GM12878 (cell line): ENCODE measurements around the gene CPT1C. TPM values are rescaled to one million over a fixed set of nuclear protein-coding genes. Genes with fewer than 3 reads are reported as not detected.

Experiments used
- ATAC-seq: fragments of 200-7000 bp; cut with Tn5 transposase; 3 replicates; pipeline ENCODE4 v1.9.1; 2020; ENCODE audit warnings: mild to moderate bottlenecking, moderate library complexity
- BruUV-seq: library from RNA; stranded (reverse); fragments of 400-500 nt; replicated peaks from 2 replicates; lab custom pipeline; 2021; lab: Mats Ljungman, UMichigan
- CTCF ChIA-PET: fragments of 300-600 bp; sonication (Branson Sonifier 250); formaldehyde crosslinking; extraction: SDS; loops from one replicate; lab custom pipeline; 2021; ENCODE audit warnings: inconsistent platforms; lab: Yijun Ruan, JAX
- POLR2A ChIA-PET: fragments of 350-600 bp; formaldehyde crosslinking; extraction: SDS; loops from one replicate; lab custom pipeline; 2021; ENCODE audit warnings: inconsistent platforms; lab: Charles Lee
- RAD21 ChIA-PET: fragments of 300-600 bp; sonication (Branson Sonifier 250); formaldehyde crosslinking; loops from one replicate; lab custom pipeline; 2023; ENCODE audit warnings: antibody characterized with exemption; ENCODE audit not compliant: unreplicated experiment; lab: Charles Lee
- SMC1A ChIA-PET: fragments of 300-600 bp; sonication (Branson Sonifier 250); formaldehyde crosslinking; loops from one replicate; lab custom pipeline; 2023; ENCODE audit not compliant: unreplicated experiment, uncharacterized antibody; lab: Charles Lee
- DNase-seq: peaks from one replicate; pipeline ENCODE4 v3.0.0-alpha.2; 2011; ENCODE audit warnings: low read depth, low spot score
- FAIRE-seq: peaks from 3 replicates; lab custom pipeline; 2011; peaks lifted over from hg19 to GRCh38; lab: Jason Lieb, UNC
- H2AFZ ChIP-seq: 2 replicates; pipeline ENCODE4 v1.6.0; 2011; ENCODE audit warnings: low read depth, low read length, control low read depth; ENCODE audit not compliant: control insufficient read depth
- H3K27ac ChIP-seq: 2 replicates; pipeline ENCODE4 v1.5.1; 2011; ENCODE audit warnings: control low read depth; ENCODE audit not compliant: control insufficient read depth, insufficient read depth
- H3K27me3 ChIP-seq, 2 experiments: replicated peaks in 1 of 2; 2 replicates each; pipeline versions ENCODE4 v1.6.0 to v1.6.1; 2011; ENCODE audit warnings: low read length in 1 of 2; ENCODE audit not compliant: control insufficient read depth in 2 of 2, insufficient read depth in 2 of 2
- H3K36me3 ChIP-seq, 2 experiments: 2 replicates each; pipeline ENCODE4 v1.5.1; 2011; ENCODE audit warnings: low read length in 1 of 2; ENCODE audit not compliant: control insufficient read depth in 2 of 2, insufficient read depth in 2 of 2
- H3K4me1 ChIP-seq: 2 replicates; pipeline ENCODE4 v1.6.1; 2011; ENCODE audit warnings: mild to moderate bottlenecking, low read length, moderate library complexity, mixed read lengths; ENCODE audit not compliant: control insufficient read depth, insufficient read depth
- H3K4me2 ChIP-seq: 2 replicates; pipeline ENCODE4 v1.6.0; 2011; ENCODE audit warnings: control low read depth; ENCODE audit not compliant: control insufficient read depth, insufficient read depth
- H3K4me3 ChIP-seq: fragments of 200-600 bp; sonication (generic); 2 replicates; pipeline ENCODE4 v1.5.1; 2016
- H3K79me2 ChIP-seq: 2 replicates; pipeline ENCODE4 v1.6.0; 2011; ENCODE audit warnings: low read length; ENCODE audit not compliant: control insufficient read depth, insufficient read depth
- H3K9ac ChIP-seq: 2 replicates; pipeline ENCODE4 v1.8.0; 2011; ENCODE audit warnings: low read length, control low read depth, mixed read lengths; ENCODE audit not compliant: control insufficient read depth, insufficient read depth
- H3K9me3 ChIP-seq: replicated peaks from 3 replicates; pipeline ENCODE4 v1.5.1; 2011; ENCODE audit warnings: mild to moderate bottlenecking, low read length; ENCODE audit not compliant: control insufficient read depth, insufficient read depth
- H4K20me1 ChIP-seq: 2 replicates; pipeline ENCODE4 v1.6.0; 2011; ENCODE audit not compliant: control insufficient read depth, insufficient read depth
- EED ChIP-seq: sonication (generic); IDR thresholded peaks from 2 replicates; pipeline ENCODE4 v1.6.1; 2016; ENCODE audit warnings: antibody characterized with exemption, low read depth
- HCFC1 ChIP-seq: fragments of 150-350 bp; IDR thresholded peaks from 2 replicates; pipeline ENCODE4 v1.6.1; 2014; ENCODE audit warnings: low read length
- HDAC2 ChIP-seq: fragments of 200-600 bp; sonication (generic); IDR thresholded peaks from 2 replicates; pipeline ENCODE4 v1.6.1; 2017
- MLLT1 ChIP-seq: fragments of 450-650 bp; IDR thresholded peaks from 2 replicates; pipeline ENCODE4 v1.6.1; 2016; ENCODE audit warnings: mild to moderate bottlenecking
- MTA2 ChIP-seq: fragments of 450-650 bp; IDR thresholded peaks from 2 replicates; pipeline ENCODE4 v1.6.1; 2016; ENCODE audit warnings: low read depth, mild to moderate bottlenecking, moderate library complexity
- NR2C1 ChIP-seq: fragments of 450-650 bp; IDR thresholded peaks from 2 replicates; pipeline ENCODE4 v1.6.1; 2017; ENCODE audit warnings: antibody characterized with exemption, mild to moderate bottlenecking, moderate library complexity
- POLR2A ChIP-seq: IDR thresholded peaks from 2 replicates; pipeline ENCODE4 v1.6.1; 2011; ENCODE audit warnings: low read depth, mild to moderate bottlenecking, low read length
- POLR2AphosphoS5 ChIP-seq: IDR thresholded peaks from 2 replicates; pipeline ENCODE4 v1.6.1; 2011; ENCODE audit warnings: mild to moderate bottlenecking, low read length, inconsistent platforms
- RB1 ChIP-seq: fragments of 450-650 bp; formaldehyde crosslinking; IDR thresholded peaks from 2 replicates; pipeline ENCODE4 v1.6.1; 2017; ENCODE audit warnings: mild to moderate bottlenecking, borderline replicate concordance
- RELB ChIP-seq: fragments of 450-650 bp; IDR thresholded peaks from 2 replicates; pipeline ENCODE4 v1.6.1; 2017; ENCODE audit warnings: low read depth, mild to moderate bottlenecking, moderate library complexity
- REST ChIP-seq: IDR thresholded peaks from 2 replicates; pipeline ENCODE4 v1.6.1; 2012; ENCODE audit warnings: mild to moderate bottlenecking, low read depth, low read length
- ZBED1 ChIP-seq: IDR thresholded peaks from 2 replicates; pipeline ENCODE4 v1.6.1; 2016; ENCODE audit warnings: borderline replicate concordance
- WGBS: methylation state at CpG from one replicate; pipeline ENCODE4 v1.1.6; 2016; ENCODE audit warnings: low lambda C conversion rate; ENCODE audit not compliant: insufficient replicate concordance, insufficient coverage; ENCODE audit errors: missing lambda C conversion rate; 5-methylcytosine and 5-hydroxymethylcytosine counted together
- in situ Hi-C: fragments of 300-500 bp; cut with MboI; formaldehyde crosslinking; loops from 9 replicates; pipeline ENCODE4 v1.14.3; 2018; ENCODE audit warnings: mixed read lengths
- intact Hi-C: fragments of 100-400 bp; cut with micrococcal nuclease; formaldehyde crosslinking; loops from one replicate; pipeline ENCODE4 v1.14.2; 2022; ENCODE audit not compliant: unreplicated experiment
- polyA plus RNA-seq, 11 experiments: library from polyadenylated mRNA; depleted of rRNA in 4 of 11; unstranded in 6 of 11; stranded (reverse) in 5 of 11; fragments of >200 nt; fragmentation: Nextera tagmentation in 4 of 11; fragmentation: Illumina TruSeq in 1 of 11; extraction: Ambion mirVana in 4 of 11; extraction: Trizol in 1 of 11; gene quantifications; 1 replicate in 1 of 11; 2 replicates in 10 of 11; pipeline versions ENCODE4 v1.2.1 to v1.2.3, GENCODE V29; 2011 to 2016; ENCODE audit warnings: inconsistent platforms in 2 of 11, missing spikeins in 2 of 11, low read depth in 1 of 11
- total RNA-seq, 4 experiments: library from RNA; depleted of rRNA in 3 of 4; stranded (reverse); fragments of >200 nt in 3 of 4; fragmentation: Illumina TruSeq in 1 of 4; extraction: Trizol in 1 of 4; gene quantifications; 2 replicates each; pipeline versions ENCODE4 v1.2.1 to v1.2.3, GENCODE V29; 2013 to 2021

CPT1C gene
- total and polyA plus RNA-seq, 10 of the 15 experiments (the other 5 are each of a cell fraction or from before 2014, with no cell fraction given) = 0.04 to 0.56 (median 0.21) TPM; not detected in 3

DNA sequence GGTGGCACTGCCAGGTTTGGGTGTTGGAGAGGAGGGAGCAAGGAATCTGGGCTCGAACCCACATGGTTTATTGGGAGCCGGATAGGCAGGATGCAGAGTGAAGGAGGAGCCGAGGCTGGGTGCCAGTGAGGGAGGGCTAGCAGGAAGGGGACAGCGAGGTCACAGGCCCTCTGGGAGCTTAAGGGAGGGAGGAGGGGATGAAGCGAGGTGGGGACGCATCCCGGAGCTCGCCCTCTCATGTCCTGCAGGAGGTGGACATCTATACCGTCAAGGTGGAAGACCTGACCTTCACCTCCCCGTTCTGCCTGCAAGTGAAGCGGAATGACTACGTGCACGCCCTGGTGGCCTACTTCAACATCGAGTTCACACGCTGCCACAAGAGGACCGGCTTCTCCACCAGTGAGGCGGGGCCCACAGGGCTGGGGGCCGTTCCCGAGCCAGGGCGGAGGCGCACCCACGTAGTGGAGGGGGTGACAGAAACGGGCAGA lies 5.0 kb upstream of the CPT1C start:
- no TSS peak for BruUV-seq
- Histone ChIP-seq H4K20me1 (peaks cover 9% of the 10 kb centered on the region), H3K4me3 (no peak overlapping the region), H3K27me3 (no peaks in the 10 kb centered on the region; a peak in 1 of 4 replicates), H3K79me2 (peaks cover 11% of the 10 kb centered on the region), H2AFZ (no peak overlapping the region), H3K9ac (no peak overlapping the region), H3K27ac (no peak overlapping the region), H3K4me1 (peaks cover 14% of the 10 kb centered on the region), H3K9me3 (no peaks in the 10 kb centered on the region; the same call in 2 of the 3 replicates), H3K36me3 (peaks cover 24 to 45% of the 10 kb centered on the region in 2 experiments), H3K4me2 (no peak overlapping the region)
- SMC1A ChIA-PET = interaction anchor here (0.7 kb wide), 1 partner anchor 301 kb away, joined by 3 read pairs; no protein-coding TSS in a partner anchor
- intact Hi-C loops = no loop called here
- CTCF ChIA-PET = interaction anchor here (0.8 to 2.0 kb wide), 4 partner anchors 22 to 177 kb away, joined by 3 to 6 read pairs (median 3); no protein-coding TSS in a partner anchor
- RAD21 ChIA-PET = no interaction called here
- WGBS = 94% methylated on average over 23 of the region's 23 CpGs
- ATAC-seq (no peak), DNase-seq (no peak), FAIRE-seq (no peak)
- no peak for TF ChIP-seq EED
- TF ChIP-seq RELB = no peak
- peak; percentile 57; the same call in 1 of the 2 replicates for TF ChIP-seq POLR2AphosphoS5
- no peak for TF ChIP-seq ZBED1
- no peak for TF ChIP-seq MLLT1
- no peak for TF ChIP-seq NR2C1
- peak; percentile 66 for TF ChIP-seq POLR2A
- TF ChIP-seq HCFC1 = no peak
- no peak for TF ChIP-seq RB1
- no peak for TF ChIP-seq REST
- TF ChIP-seq HDAC2 = no peak
- no peak for TF ChIP-seq MTA2
- POLR2A ChIA-PET = interaction anchor here (0.8 kb wide), 1 partner anchor 114 kb away, joined by 6 read pairs; no protein-coding TSS in a partner anchor
- in situ Hi-C loops = no loop called here
